MM.1S (cell line): ENCODE measurements around the gene FASTK.

Source experiments
- DNase-seq: peaks from one replicate; pipeline ENCODE4 v3.0.0-alpha.2; 2015
- H2AFZ ChIP-seq: fragments of 300-600 bp; sonication (generic); 2 replicates; pipeline ENCODE4 v1.6.0; 2016; ENCODE audit warnings: antibody characterized with exemption, low read length
- H3F3A ChIP-seq: fragments of 300-600 bp; sonication (generic); 2 replicates; pipeline ENCODE4 v1.6.1; 2016; ENCODE audit warnings: mild to moderate bottlenecking, antibody characterized with exemption, low read length, moderate library complexity, mixed read lengths; ENCODE audit not compliant: insufficient read depth
- H3K27ac ChIP-seq: fragments of 300-600 bp; sonication (generic); 2 replicates; pipeline ENCODE4 v1.5.1; 2016; ENCODE audit warnings: mild to moderate bottlenecking, low read length
- H3K27me3 ChIP-seq: fragments of 300-600 bp; sonication (generic); replicated peaks from 2 replicates; pipeline ENCODE4 v1.6.0; 2016; ENCODE audit warnings: low read length; ENCODE audit not compliant: insufficient read depth
- H3K36me3 ChIP-seq: fragments of 300-600 bp; sonication (generic); replicated peaks from 2 replicates; pipeline ENCODE4 v1.6.1; 2016; ENCODE audit warnings: mild to moderate bottlenecking, low read length, mixed read lengths; ENCODE audit not compliant: insufficient read depth
- H3K4me1 ChIP-seq: fragments of 300-600 bp; sonication (generic); 2 replicates; pipeline ENCODE4 v1.6.1; 2016; ENCODE audit warnings: low read length, mixed read lengths
- H3K4me2 ChIP-seq: fragments of 300-600 bp; sonication (generic); 2 replicates; pipeline ENCODE4 v1.6.0; 2016; ENCODE audit warnings: low read depth, low read length
- H3K4me3 ChIP-seq: fragments of 300-600 bp; sonication (generic); 2 replicates; pipeline ENCODE4 v1.5.1; 2016; ENCODE audit warnings: low read length, mixed read lengths
- H3K79me2 ChIP-seq: fragments of 300-600 bp; sonication (generic); 2 replicates; pipeline ENCODE4 v1.6.1; 2016; ENCODE audit warnings: mixed run types, low read length, mixed read lengths
- H3K9ac ChIP-seq: fragments of 300-600 bp; sonication (generic); 2 replicates; pipeline ENCODE4 v1.6.1; 2016; ENCODE audit warnings: low read length, mixed read lengths
- H3K9me2 ChIP-seq: fragments of 300-600 bp; sonication (generic); replicated peaks from 2 replicates; pipeline ENCODE4 v1.6.1; 2016; ENCODE audit warnings: mild to moderate bottlenecking, low read length, mixed read lengths; ENCODE audit not compliant: insufficient read depth
- H3K9me3 ChIP-seq: fragments of 300-600 bp; sonication (generic); replicated peaks from 2 replicates; pipeline ENCODE4 v1.6.1; 2016; ENCODE audit warnings: mild to moderate bottlenecking, low read length, mixed read lengths; ENCODE audit not compliant: insufficient read depth
- H4K20me1 ChIP-seq: fragments of 300-600 bp; sonication (generic); 2 replicates; pipeline ENCODE4 v1.6.1; 2016; ENCODE audit warnings: mild to moderate bottlenecking, low read length, moderate library complexity, mixed read lengths; ENCODE audit not compliant: insufficient read depth
- EZH2 ChIP-seq: fragments of 300-600 bp; sonication (generic); optimal IDR thresholded peaks from 2 replicates; pipeline ENCODE3; 2017; ENCODE audit warnings: low read depth, mild to moderate bottlenecking, antibody characterized with exemption, low read length, mixed read lengths
- EZH2phosphoT487 ChIP-seq: fragments of 300-600 bp; sonication (generic); IDR thresholded peaks from 2 replicates; pipeline ENCODE4 v1.6.1; 2018; ENCODE audit warnings: antibody characterized with exemption, low read length
- TF ChIP-seq, protein P1 (sequence below): fragments of 300-600 bp; sonication (generic); IDR thresholded peaks from 2 replicates; pipeline ENCODE4 v1.5.1; 2016; ENCODE audit warnings: antibody characterized with exemption, low read length, mixed read lengths

Gene FASTK

DNA sequence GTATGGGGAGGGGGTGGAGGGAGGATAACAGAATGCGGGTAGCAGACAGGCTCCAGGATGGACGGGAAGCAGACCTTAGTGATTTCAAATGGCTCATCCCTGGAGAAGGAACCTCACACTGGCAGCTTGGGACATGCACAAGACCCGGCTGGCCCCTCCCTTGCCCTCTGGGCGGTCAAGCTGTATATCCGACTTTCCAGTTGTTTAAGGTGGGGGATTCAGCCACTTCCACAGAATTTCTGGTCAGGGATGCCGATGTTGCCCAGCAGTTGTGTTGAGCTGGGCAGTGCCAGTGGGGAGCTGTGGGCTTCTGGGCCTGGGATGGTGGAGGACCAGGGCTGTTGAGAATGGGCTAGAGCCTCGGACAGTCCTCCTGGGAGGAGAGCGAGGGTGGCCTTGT, 48.1 kb upstream of the FASTK start:
- no peak overlapping the region for H3K9ac ChIP-seq
- H3K36me3 ChIP-seq: no peaks in the 10 kb centered on the region
- H4K20me1 ChIP-seq: no peaks in the 10 kb centered on the region
- H3K4me3 ChIP-seq: no peak overlapping the region
- no peaks in the 10 kb centered on the region for H3K9me2 ChIP-seq
- H3K79me2 ChIP-seq: no peaks in the 10 kb centered on the region
- H3K27me3 ChIP-seq: no peaks in the 10 kb centered on the region
- TF ChIP-seq, protein P1, sequence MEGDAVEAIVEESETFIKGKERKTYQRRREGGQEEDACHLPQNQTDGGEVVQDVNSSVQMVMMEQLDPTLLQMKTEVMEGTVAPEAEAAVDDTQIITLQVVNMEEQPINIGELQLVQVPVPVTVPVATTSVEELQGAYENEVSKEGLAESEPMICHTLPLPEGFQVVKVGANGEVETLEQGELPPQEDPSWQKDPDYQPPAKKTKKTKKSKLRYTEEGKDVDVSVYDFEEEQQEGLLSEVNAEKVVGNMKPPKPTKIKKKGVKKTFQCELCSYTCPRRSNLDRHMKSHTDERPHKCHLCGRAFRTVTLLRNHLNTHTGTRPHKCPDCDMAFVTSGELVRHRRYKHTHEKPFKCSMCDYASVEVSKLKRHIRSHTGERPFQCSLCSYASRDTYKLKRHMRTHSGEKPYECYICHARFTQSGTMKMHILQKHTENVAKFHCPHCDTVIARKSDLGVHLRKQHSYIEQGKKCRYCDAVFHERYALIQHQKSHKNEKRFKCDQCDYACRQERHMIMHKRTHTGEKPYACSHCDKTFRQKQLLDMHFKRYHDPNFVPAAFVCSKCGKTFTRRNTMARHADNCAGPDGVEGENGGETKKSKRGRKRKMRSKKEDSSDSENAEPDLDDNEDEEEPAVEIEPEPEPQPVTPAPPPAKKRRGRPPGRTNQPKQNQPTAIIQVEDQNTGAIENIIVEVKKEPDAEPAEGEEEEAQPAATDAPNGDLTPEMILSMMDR: no peak
- TF ChIP-seq EZH2phosphoT487: no peak
- no peak for TF ChIP-seq EZH2
- H3K27ac ChIP-seq: no peak overlapping the region
- H2AFZ ChIP-seq: no peak overlapping the region
- no peaks in the 10 kb centered on the region for H3F3A ChIP-seq
- H3K4me2 ChIP-seq: no peak overlapping the region
- no peaks in the 10 kb centered on the region for H3K9me3 ChIP-seq
- H3K4me1 ChIP-seq: no peaks in the 10 kb centered on the region
- DNase-seq: no peak

DNA sequence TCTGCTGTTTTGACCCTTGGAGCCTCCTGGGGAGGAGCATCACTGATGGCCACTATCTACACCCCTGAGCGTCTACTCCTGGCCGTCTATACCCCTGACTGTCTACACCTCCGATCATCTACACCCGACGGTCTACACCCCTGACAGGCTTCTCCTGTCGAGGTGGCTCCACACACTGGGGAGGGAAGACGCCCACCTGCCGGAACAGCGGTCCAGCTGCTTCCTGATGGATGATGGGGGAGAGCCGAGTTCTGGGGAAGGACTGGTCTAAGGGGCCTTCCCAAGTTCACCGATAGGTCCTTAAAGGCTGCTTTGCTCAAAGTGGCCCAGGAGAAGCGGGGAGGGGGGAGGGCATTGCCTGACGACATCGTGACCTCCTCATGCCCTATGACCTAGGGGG, 47.5 kb upstream of the FASTK start:
- Histone ChIP-seq H3F3A (no peaks in the 10 kb centered on the region), H3K79me2 (no peaks in the 10 kb centered on the region), H3K4me1 (no peaks in the 10 kb centered on the region), H3K4me2 (no peak overlapping the region), H3K9me3 (no peaks in the 10 kb centered on the region), H3K27ac (no peak overlapping the region), H3K27me3 (no peaks in the 10 kb centered on the region), H3K9me2 (no peaks in the 10 kb centered on the region), H2AFZ (no peak overlapping the region), H3K4me3 (no peak overlapping the region), H3K9ac (no peak overlapping the region), H4K20me1 (no peaks in the 10 kb centered on the region), H3K36me3 (no peaks in the 10 kb centered on the region)
- TF ChIP-seq EZH2phosphoT487 (no peak), EZH2 (no peak)
- TF ChIP-seq, protein P1: no peak
- DNase-seq: no peak

DNA sequence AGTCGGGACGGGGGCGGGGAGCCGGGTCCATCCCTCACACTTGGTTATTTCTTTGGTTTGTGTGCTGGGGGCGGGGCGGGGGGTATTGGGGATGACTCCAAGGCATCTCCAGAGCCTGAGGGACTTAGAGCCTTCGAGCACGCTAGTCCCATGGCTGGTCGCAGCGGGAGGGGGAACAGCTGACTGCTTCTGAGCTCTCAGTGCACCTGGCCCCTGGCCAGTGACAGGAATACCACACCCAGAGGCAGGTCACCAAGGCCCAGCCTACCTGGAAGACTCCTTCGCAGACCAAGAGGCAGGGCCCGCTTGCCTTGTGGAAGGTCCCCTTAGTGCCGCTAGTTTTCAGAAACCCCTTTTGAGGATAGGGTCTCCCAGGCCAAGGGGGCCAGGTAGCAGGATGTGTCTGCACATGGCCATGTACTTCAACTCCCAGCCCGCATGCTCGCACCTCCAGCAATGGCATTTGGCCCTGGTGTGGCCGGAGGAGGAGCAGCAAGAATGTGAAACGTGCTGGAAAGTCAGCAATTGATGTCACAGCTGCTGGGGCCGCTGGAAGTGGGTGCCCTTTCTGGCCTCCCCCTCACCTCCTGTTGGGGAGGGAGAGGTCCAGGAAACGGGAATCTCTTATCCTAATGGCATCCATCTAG, 46.0 kb upstream of the FASTK start:
- no peaks in the 10 kb centered on the region for H3K36me3 ChIP-seq
- H3K79me2 ChIP-seq: no peaks in the 10 kb centered on the region
- no peak for TF ChIP-seq EZH2
- TF ChIP-seq EZH2phosphoT487: no peak
- TF ChIP-seq, protein P1: no peak
- H3K9ac ChIP-seq: no peak overlapping the region
- H4K20me1 ChIP-seq: no peaks in the 10 kb centered on the region
- no peak overlapping the region for H3K4me2 ChIP-seq
- H3F3A ChIP-seq: no peaks in the 10 kb centered on the region
- no peak overlapping the region for H2AFZ ChIP-seq
- H3K4me3 ChIP-seq: no peak overlapping the region
- H3K27ac ChIP-seq: no peak overlapping the region
- H3K4me1 ChIP-seq: no peaks in the 10 kb centered on the region
- H3K27me3 ChIP-seq: no peaks in the 10 kb centered on the region
- H3K9me2 ChIP-seq: no peaks in the 10 kb centered on the region
- no peak for DNase-seq
- H3K9me3 ChIP-seq: no peaks in the 10 kb centered on the region
